GM19023 (cell line): ENCODE results near the gene USP9X.
A peak's percentile ranks its signal among the peaks of the same experiment; 100 is the strongest.
"Not testable (repeated sequence)": the region's sequence is repeated elsewhere in the genome, so short reads cannot be mapped to it uniquely, and the experiment has no call there.

Experiments
- ATAC-seq: cut with Tn5 transposase; IDR thresholded peaks from one replicate; pipeline ENCODE4 v1.9.1; 2021; ENCODE audit warnings: mild to moderate bottlenecking, moderate library complexity; ENCODE audit not compliant: unreplicated experiment

Gene USP9X

DNA sequence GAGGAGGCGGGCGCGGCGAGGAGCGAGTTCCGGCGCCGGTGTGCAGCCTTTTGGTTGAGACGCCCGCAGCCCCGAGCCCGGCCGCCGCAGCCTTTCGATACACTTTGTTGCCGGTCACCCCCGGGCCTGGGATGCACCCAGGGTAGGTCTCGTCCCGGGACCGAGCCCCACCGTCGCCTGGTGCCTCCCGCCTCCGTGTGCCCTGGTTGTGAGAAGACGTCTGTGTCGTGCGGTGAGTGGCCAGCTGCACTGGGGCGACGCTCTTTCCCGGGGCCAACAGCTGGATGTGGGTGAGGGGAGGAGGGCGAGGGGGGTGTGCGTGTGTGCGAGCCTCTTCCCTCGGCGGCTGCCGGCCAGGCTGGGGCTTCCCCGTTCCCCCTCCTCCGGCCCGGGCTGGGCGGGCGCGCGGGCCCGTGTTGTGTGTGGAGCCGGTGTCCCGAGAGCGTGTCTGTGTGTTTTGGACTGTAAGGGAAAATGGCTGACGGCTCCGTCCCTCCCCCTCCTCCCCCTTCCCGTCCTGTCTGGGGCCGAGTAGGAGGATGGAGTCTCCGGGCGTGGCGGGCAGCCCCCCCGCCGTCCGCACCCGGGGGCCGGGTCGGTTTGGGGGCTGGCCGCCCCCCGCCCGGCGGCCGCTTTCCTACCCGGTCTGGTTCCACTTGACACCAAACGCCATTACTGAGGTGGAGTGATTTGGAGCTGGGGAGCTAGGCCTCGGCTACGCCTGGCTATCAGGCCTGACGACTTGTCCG is 807 bp downstream of the USP9X start:
- peak; percentile 12 for ATAC-seq

DNA sequence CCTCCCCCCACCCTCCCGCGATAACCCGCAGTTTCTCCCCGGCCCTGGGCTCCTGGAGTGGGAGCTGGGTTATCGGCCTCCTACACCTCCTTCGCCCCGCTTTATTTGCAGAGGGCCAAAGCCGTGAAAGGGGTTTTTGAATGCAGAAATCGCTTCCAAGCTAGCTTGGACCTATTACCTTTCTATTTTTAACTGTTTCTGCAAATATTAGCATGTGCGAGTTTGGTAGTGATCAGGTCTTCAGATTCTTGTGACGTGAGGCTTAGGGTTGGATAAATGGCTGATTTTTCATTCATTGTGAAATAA is 1.3 kb downstream of the USP9X start:
- ATAC-seq: no peak

DNA sequence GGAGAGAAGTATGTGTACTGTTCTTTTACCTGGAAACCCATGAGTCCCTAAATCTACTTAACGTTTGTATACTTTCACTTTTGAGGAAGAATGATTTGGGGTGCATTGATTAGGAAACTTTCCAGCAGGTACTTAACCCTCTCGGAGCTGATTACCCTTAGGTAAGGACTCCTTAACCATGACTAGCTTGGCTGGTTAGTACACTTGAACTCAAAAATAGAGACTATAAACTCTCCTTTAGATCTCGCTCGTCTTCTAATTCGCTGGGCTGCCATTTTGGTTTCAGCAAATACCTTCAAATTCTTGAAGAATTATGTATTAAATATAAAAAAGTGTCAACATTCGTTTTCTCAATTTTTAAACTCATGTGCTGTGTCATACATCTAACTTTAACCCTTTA is 2.0 kb downstream of the USP9X start:
- ATAC-seq: no peak

DNA sequence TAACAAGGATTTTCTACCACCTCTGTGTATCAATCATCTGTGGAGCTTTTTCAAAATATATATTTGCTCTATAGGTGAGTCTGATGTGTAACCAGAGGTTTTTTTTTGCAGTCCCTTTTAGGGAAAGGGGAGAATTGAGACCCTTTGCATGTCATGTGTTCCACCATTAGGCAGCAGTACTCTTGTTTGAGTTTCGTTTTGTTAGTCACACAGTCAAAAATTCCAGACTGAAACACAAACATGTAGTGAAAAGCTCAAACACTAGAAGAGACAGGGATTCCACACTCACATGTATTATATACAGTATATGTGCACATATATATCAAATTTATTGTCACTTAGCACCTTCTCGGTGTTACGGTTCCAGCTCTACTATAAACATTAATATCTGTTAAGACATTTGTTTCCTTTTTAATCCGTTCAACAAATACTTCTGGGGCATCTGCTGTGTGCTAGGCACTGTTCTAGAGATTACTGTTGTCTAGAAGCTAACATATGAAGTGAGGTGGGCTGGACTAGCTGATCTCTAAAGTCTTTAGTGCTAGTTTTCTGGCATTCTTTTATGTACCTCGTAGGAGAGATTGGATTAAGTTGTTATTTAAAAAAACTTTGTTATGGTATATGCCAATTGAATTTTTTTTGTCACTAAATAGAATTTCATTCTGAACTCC is 5.5 kb downstream of the USP9X start:
- no peak for ATAC-seq

- ATAC-seq: no peak
Measured at GRCh38 chrX:41092776-41093175, 7.5 kb downstream of the USP9X start.

- ATAC-seq: no peak
Measured at GRCh38 chrX:41095174-41095573, 9.9 kb downstream of the USP9X start.

- no peak for ATAC-seq
Measured at GRCh38 chrX:41095908-41096307, 10.7 kb downstream of the USP9X start.

GRCh38 chrX:41096339-41096955 is 11.2 kb downstream of the USP9X start:
- no peak for ATAC-seq

GRCh38 chrX:41097326-41097725 is 12.1 kb downstream of the USP9X start:
- ATAC-seq: no peak

DNA sequence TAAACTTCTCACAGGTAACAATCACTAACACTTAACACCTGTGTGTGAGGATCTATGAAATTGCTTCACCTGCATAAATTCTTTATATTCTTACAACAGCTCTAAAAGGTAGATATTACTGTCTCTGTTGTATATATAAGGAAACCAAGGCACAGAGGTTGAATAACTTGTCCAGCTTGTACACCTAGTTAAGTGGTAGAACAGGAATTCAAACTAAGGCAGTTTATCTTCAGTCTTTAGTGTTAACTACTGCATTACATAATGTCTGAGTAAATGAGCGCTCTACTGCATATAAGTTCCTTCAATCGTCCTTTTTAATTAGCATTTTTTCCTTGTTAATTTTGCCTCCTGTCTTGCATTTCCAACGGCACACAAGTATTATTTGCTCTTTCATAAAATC is 15.0 kb downstream of the USP9X start:
- ATAC-seq: no peak

GRCh38 chrX:41100819-41101218 is 15.6 kb downstream of the USP9X start:
- no peak for ATAC-seq

DNA sequence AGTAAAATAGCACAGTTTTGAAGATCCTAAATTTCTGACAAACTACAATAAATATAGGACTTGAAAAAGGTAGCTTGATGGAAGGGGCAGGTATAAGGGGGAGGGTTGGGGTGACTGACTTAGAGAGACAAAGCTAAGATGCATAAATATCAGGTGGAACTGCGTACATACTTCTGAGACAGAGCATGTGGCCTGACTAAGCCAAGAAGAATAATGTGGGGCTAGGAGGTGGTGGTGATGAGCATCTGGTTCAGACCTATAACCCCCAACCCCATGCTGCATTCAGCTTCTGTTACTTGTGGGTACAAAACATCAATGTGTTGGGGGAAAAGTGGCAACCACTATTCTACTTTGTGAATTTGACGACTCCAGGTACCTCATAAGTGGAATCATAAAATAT is 19.8 kb downstream of the USP9X start:
- ATAC-seq: no peak

GRCh38 chrX:41106257-41106656 is 21.0 kb downstream of the USP9X start:
- not testable (repeated sequence) for ATAC-seq

- ATAC-seq: no peak
Measured at GRCh38 chrX:41108007-41108406, 22.8 kb downstream of the USP9X start.

DNA sequence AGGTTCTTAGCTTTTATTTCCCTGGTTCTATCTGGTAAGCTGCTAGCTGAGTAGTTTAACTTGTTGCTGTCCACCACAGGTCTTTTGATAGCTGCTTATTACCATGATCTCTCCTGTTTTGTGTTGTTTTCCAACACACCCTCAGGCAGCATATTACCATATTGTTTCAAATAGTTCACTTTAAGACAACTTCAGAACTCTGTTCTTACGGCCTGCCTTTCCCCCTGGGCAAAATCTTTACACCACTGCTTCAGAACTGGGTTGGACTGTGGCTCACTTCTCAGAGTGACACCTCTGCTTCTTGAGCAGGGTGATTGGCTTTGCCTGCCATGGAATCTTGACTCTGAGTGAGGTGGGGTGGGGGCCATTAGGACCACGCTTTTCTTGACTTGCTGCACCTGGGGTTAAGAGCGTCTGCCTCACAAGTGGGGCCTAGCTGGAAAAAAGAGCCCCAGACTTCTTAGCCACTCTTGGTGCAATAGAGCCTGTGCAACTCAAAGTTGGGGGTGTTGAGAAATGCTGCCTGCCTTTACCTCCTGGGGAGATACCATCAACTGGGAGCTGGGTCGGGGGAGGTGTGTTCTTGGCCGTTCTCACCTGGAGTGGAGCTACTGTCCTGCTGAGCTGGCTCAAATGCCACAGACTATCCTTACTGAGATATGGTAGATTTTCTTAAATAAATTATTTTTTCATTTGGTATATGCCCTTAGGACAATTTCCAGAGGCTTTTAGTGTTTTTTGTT is 23.4 kb downstream of the USP9X start:
- ATAC-seq: no peak

DNA sequence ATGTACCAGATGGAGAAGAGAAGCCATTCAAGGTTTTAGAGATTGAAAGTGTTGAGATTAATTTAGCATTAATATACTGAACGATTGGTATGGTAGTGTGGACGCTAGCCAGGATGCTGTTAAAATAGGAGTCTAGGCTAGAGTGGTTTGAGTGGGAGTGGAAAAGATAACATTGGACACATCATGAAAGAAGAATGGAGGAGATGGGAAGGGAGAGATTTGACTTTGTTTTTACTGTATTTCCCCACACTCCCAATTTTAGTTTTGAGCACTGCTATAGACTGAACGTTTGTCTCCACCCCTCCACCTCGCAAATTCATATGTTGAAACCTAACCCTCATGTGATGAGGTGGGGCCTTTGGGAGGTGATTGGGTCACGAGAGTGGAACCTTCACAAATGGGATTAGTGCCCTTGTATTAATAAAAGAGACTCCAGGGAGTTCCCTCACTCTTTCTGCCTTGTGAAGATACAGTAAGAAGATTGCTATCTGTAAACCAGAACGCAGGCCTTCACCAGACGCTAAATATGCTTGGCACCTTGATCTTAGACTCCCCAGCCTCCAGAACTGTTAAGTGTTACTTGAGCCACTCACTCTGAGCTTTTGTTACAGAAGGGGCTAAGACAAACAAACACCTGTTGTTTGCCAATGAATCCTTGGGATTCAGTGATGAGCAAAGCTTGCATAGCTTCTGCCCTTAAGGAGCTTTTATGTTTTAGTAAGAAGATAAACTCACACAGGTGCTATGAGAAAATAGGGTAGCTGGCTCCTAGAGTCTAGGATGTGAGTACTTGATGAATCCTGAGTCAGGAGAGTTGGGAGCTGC is 25.8 kb downstream of the USP9X start:
- ATAC-seq: no peak

DNA sequence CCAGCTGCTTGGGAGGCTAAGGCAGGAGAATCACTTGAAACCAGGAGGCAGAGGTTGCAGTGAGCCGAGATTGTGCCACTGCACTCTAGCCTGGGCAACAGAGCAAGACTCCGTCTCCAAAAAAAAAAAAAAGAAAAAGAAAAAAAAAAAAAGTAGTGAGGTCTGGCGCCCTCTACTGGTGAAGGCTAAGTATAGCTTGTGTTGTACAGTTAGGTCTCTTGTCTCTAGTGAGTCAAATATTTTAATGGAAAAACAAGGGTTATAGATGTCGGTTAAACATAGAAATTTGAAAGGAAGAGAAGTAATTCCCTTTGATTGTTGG is 29.8 kb downstream of the USP9X start:
- ATAC-seq: not testable (repeated sequence)

DNA sequence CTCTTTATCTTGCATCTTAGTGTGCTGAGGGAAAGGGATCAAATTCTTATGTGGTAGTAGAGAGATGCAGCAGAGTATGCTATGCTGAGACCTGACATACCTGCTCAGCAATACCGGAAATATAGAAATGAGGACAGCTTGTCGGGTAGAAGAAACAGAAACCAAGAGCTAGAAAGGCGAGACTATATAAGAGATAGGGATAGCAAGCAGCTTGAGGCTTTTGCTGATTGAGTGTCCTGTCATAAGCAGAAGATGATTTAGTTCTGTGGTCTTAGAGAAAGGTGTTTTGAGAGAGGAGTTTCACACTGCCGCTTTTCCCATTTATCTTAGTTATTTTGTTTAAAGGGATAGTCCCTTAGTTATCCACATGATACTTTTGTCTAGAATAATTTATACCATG is 31.7 kb downstream of the USP9X start:
- ATAC-seq: peak; percentile 69

DNA sequence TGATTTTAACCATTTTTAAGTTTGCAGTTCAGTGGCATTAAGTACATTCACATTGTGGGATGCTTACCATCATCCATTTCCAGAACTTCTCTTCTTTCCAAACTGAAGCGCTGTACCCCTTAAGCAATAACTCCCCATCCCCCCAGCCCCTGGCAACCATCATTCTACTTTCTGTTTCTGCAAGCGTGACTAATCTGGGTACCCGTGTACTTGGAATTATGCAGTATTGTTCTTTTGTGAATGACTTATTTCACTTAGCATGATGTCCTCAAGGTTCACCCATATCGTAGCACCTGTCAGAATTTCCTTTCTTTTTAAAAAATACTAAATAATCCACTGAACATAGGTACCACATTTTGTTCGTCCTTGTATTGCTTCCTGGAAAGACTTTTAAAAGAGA is 32.9 kb downstream of the USP9X start:
- no peak for ATAC-seq

- no peak for ATAC-seq
Measured at GRCh38 chrX:41119803-41120202, 34.6 kb downstream of the USP9X start.

GRCh38 chrX:41121766-41122165 is 36.5 kb downstream of the USP9X start:
- no peak for ATAC-seq
